PC-9 (cell line): Measurements from ENCODE around the gene XPA.

ENCODE experiments used
- EZH2 ChIP-seq: fragments of 200-600 bp; sonication (generic); IDR thresholded peaks from 2 replicates; pipeline ENCODE4 v1.8.0; 2017; ENCODE audit warnings: antibody characterized with exemption, low read depth
- TF ChIP-seq, protein P1 (sequence below): fragments of 200-600 bp; sonication (generic); conservative IDR thresholded peaks from 2 replicates; pipeline ENCODE4 v1.6.1; 2017; ENCODE audit warnings: mixed run types, antibody characterized with exemption, mild to moderate bottlenecking, moderate library complexity

- TF ChIP-seq, protein P1, sequence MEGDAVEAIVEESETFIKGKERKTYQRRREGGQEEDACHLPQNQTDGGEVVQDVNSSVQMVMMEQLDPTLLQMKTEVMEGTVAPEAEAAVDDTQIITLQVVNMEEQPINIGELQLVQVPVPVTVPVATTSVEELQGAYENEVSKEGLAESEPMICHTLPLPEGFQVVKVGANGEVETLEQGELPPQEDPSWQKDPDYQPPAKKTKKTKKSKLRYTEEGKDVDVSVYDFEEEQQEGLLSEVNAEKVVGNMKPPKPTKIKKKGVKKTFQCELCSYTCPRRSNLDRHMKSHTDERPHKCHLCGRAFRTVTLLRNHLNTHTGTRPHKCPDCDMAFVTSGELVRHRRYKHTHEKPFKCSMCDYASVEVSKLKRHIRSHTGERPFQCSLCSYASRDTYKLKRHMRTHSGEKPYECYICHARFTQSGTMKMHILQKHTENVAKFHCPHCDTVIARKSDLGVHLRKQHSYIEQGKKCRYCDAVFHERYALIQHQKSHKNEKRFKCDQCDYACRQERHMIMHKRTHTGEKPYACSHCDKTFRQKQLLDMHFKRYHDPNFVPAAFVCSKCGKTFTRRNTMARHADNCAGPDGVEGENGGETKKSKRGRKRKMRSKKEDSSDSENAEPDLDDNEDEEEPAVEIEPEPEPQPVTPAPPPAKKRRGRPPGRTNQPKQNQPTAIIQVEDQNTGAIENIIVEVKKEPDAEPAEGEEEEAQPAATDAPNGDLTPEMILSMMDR: no peak
- no peak for TF ChIP-seq EZH2
Measured at GRCh38 chr9:97714435-97714834, 17.3 kb upstream of the XPA start.
